Measurements from ENCODE around the gene ABHD4.
"Not testable (repeated sequence)": the region's sequence is repeated elsewhere in the genome, so short reads cannot be mapped to it uniquely, and the experiment has no call there.

Gene ABHD4

GRCh38 chr14:22561661-22562579 is 36.2 kb upstream of the ABHD4 start:
- DNase-seq (ENCODE audit: low read depth in 3 of 3): no peak

- DNase-seq (ENCODE audit: low read depth in 3 of 3): no peak
Measured at GRCh38 chr14:22563987-22564386, 34.1 kb upstream of the ABHD4 start.

GRCh38 chr14:22564463-22564862 is 33.6 kb upstream of the ABHD4 start:
- no peak for DNase-seq (ENCODE audit: low read depth in 3 of 3)

- DNase-seq (ENCODE audit: low read depth in 3 of 3): no peak
Measured at GRCh38 chr14:22565391-22565945, 32.6 kb upstream of the ABHD4 start.

GRCh38 chr14:22566266-22566665 is 31.8 kb upstream of the ABHD4 start:
- DNase-seq (ENCODE audit: low read depth in 3 of 3): not testable (repeated sequence)

- DNase-seq (ENCODE audit: low read depth in 3 of 3): no peak
Measured at GRCh38 chr14:22566845-22567244, 31.3 kb upstream of the ABHD4 start.

GRCh38 chr14:22567437-22567836 is 30.7 kb upstream of the ABHD4 start:
- DNase-seq (ENCODE audit: low read depth in 3 of 3): no peak

- DNase-seq (ENCODE audit: low read depth in 3 of 3): no peak
Measured at GRCh38 chr14:22569106-22569736, 28.9 kb upstream of the ABHD4 start.

GRCh38 chr14:22569737-22570131 is 28.4 kb upstream of the ABHD4 start:
- DNase-seq (ENCODE audit: low read depth in 3 of 3): no peak

- peak; percentile 70 to 78 (median 76) for DNase-seq (ENCODE audit: low read depth in 3 of 3)
Measured at GRCh38 chr14:22570132-22570949, 27.8 kb upstream of the ABHD4 start.

- DNase-seq (ENCODE audit: low read depth in 3 of 3): no peak
Measured at GRCh38 chr14:22572562-22573058, 25.5 kb upstream of the ABHD4 start.

GRCh38 chr14:22573804-22574203 is 24.3 kb upstream of the ABHD4 start:
- no peak for DNase-seq (ENCODE audit: low read depth in 3 of 3)

- DNase-seq (ENCODE audit: low read depth in 3 of 3): no peak
Measured at GRCh38 chr14:22577334-22577908, 20.7 kb upstream of the ABHD4 start.

- no peak for DNase-seq (ENCODE audit: low read depth in 3 of 3)
Measured at GRCh38 chr14:22579236-22579635, 18.9 kb upstream of the ABHD4 start.

- no peak for DNase-seq (ENCODE audit: low read depth in 3 of 3)
Measured at GRCh38 chr14:22579881-22580280, 18.2 kb upstream of the ABHD4 start.

GRCh38 chr14:22580625-22581024 is 17.5 kb upstream of the ABHD4 start:
- DNase-seq (ENCODE audit: low read depth in 3 of 3): no peak

- DNase-seq (ENCODE audit: low read depth in 3 of 3): no peak
Measured at GRCh38 chr14:22583994-22584393, 14.1 kb upstream of the ABHD4 start.

GRCh38 chr14:22587247-22587646 is 10.9 kb upstream of the ABHD4 start:
- DNase-seq (ENCODE audit: low read depth in 3 of 3): no peak

GRCh38 chr14:22587677-22588422 is 10.2 kb upstream of the ABHD4 start:
- DNase-seq (ENCODE audit: low read depth in 3 of 3): not testable (repeated sequence)

GRCh38 chr14:22588526-22589095 is 9.5 kb upstream of the ABHD4 start:
- DNase-seq (ENCODE audit: low read depth in 3 of 3): no peak

Measured in stimulated activated CD4-positive, alpha-beta T cell treated with anti-CD3 and anti-CD28 coated beads, TNF-alpha, amount 100 ng/mL, for 48 hours (primary cell).